ENCODE data around the gene JAG1.

JAG1 gene

GRCh38 chr20:10667077-10667401, 6.8 kb downstream of the JAG1 start:
- DNase-seq = no peak

GRCh38 chr20:10666221-10667076, 7.3 kb downstream of the JAG1 start:
- DNase-seq = no peak

GRCh38 chr20:10665791-10666190, 8.0 kb downstream of the JAG1 start:
- DNase-seq = no peak

GRCh38 chr20:10665027-10665561, 8.7 kb downstream of the JAG1 start:
- DNase-seq = no peak

GRCh38 chr20:10663756-10664155, 10.0 kb downstream of the JAG1 start:
- no peak for DNase-seq

- peak; percentile 50 for DNase-seq
Observed at GRCh38 chr20:10662661-10663458, 10.9 kb downstream of the JAG1 start.

GRCh38 chr20:10662151-10662550, 11.6 kb downstream of the JAG1 start:
- DNase-seq = no peak

GRCh38 chr20:10661261-10661660, 12.5 kb downstream of the JAG1 start:
- no peak for DNase-seq

GRCh38 chr20:10660661-10661060, 13.1 kb downstream of the JAG1 start:
- DNase-seq = no peak

GRCh38 chr20:10659651-10660601, 13.9 kb downstream of the JAG1 start:
- no peak for DNase-seq

GRCh38 chr20:10658876-10659632, 14.7 kb downstream of the JAG1 start:
- DNase-seq = no peak

GRCh38 chr20:10658051-10658823, 15.6 kb downstream of the JAG1 start:
- no peak for DNase-seq

GRCh38 chr20:10657453-10657852, 16.3 kb downstream of the JAG1 start:
- no peak for DNase-seq

GRCh38 chr20:10655720-10656669, 17.8 kb downstream of the JAG1 start:
- DNase-seq = no peak

- DNase-seq = no peak
Observed at GRCh38 chr20:10654630-10655029, 19.2 kb downstream of the JAG1 start.

- DNase-seq = no peak
Observed at GRCh38 chr20:10654250-10654610, 19.6 kb downstream of the JAG1 start.

- DNase-seq = no peak
Observed at GRCh38 chr20:10653599-10654249, 20.1 kb downstream of the JAG1 start.

- no peak for DNase-seq
Observed at GRCh38 chr20:10652660-10653261, 21.0 kb downstream of the JAG1 start.

GRCh38 chr20:10652185-10652584, 21.6 kb downstream of the JAG1 start:
- no peak for DNase-seq

All from hematopoietic multipotent progenitor cell treated with erythropoietin and hydrocortisone succinate and interleukin-3 and kit ligand, for 4 days (in vitro differentiated cells).